LNCaP clone FGC (cell line): Measurements from ENCODE around the gene COBLL1.

Source experiments
- DNase-seq: peaks from one replicate; pipeline ENCODE4 v3.0.0-alpha.2; 2011; ENCODE audit warnings: low read depth
- H3K4me3 ChIP-seq: 2 replicates; pipeline ENCODE4 v1.5.1; 2011; ENCODE audit warnings: mild to moderate bottlenecking, low read depth, low read length, control low read depth
- TF ChIP-seq, protein P1 (sequence below): IDR thresholded peaks from 2 replicates; pipeline ENCODE4 v1.5.1; 2012; ENCODE audit warnings: mild to moderate bottlenecking; ENCODE audit not compliant: control insufficient read depth, insufficient read depth; ENCODE audit errors: extremely low read depth

COBLL1 gene

DNA sequence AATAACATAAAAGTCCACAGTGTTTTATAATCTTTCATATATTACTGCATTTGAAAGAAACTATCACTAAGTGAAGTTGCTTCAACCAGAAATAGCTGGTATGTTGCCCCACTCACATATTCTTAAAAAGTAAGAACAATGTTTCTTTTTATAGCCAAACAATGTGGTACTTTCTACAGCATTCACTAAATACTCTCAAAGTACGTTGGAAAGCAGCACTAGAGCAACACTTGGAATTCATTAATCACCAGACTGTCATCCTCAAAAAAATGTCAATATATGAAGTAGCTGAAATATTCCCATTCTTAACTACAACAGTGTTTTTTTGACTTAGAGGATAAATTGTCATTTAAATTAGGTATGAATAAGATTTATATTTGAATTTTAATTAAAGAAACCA is 32.8 kb downstream of the COBLL1 start:
- no peak for DNase-seq
- TF ChIP-seq, protein P1, sequence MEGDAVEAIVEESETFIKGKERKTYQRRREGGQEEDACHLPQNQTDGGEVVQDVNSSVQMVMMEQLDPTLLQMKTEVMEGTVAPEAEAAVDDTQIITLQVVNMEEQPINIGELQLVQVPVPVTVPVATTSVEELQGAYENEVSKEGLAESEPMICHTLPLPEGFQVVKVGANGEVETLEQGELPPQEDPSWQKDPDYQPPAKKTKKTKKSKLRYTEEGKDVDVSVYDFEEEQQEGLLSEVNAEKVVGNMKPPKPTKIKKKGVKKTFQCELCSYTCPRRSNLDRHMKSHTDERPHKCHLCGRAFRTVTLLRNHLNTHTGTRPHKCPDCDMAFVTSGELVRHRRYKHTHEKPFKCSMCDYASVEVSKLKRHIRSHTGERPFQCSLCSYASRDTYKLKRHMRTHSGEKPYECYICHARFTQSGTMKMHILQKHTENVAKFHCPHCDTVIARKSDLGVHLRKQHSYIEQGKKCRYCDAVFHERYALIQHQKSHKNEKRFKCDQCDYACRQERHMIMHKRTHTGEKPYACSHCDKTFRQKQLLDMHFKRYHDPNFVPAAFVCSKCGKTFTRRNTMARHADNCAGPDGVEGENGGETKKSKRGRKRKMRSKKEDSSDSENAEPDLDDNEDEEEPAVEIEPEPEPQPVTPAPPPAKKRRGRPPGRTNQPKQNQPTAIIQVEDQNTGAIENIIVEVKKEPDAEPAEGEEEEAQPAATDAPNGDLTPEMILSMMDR: no peak

DNA sequence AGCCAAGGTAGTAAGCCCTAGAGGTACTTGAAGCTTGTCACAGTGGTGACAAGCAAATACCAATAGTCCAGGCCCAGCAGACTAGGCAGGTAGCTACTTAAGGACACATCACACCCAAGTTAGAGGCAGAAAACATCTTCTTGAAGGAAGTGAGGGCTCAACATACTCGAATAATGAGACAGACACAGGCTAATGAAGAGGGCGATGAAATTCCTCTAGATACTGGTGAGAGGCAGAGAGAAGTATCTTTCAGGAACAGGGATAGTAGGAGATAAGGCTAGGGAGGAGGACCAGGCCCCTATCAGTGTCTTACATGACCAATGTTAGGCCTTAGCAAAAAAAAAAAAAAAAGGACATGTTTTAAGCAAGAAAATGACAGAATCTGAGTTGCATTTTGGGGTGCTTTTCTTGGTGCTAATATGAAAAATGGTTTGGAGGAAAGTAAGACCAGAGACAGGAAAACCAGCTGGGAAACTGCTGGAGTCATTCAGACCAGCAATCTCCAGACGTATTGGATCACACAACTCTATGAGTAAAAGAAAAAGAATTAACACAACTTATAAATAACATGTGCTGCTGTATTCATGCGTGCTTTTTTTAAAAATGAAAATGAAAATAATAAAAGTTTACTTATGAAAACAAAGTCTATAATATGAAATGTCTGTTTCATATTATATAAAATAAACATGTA is 37.7 kb downstream of the COBLL1 start:
- no peak for DNase-seq
- no peak overlapping the region for H3K4me3 ChIP-seq
- TF ChIP-seq, protein P1: no peak

More for the DNA sequence above, 32.8 kb downstream of the COBLL1 start:
- H3K4me3 ChIP-seq: no peak overlapping the region

GRCh38 chr2:164802095-164802707 is 39.4 kb downstream of the COBLL1 start:
- TF ChIP-seq, protein P1: no peak
- H3K4me3 ChIP-seq: no peak overlapping the region
- DNase-seq: no peak

DNA sequence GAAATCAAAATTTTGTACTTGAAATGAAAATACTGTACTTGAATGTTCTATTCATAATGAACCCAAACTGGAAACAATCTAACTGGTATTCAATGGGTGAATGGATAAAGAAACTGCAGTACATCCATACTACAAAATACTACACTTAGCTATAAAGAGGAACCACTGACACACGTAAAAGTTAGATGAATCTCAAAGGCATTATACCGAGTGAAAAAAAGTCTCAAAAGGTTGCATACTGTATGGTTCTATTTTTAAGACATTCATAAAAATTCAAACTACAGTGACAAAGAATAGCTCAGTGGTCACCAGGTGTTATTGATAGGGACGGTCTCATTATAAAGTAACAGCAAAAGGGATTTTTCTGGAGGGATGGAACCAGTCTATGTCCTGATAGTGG is 41.1 kb downstream of the COBLL1 start:
- H3K4me3 ChIP-seq: no peak overlapping the region
- TF ChIP-seq, protein P1: no peak

DNA sequence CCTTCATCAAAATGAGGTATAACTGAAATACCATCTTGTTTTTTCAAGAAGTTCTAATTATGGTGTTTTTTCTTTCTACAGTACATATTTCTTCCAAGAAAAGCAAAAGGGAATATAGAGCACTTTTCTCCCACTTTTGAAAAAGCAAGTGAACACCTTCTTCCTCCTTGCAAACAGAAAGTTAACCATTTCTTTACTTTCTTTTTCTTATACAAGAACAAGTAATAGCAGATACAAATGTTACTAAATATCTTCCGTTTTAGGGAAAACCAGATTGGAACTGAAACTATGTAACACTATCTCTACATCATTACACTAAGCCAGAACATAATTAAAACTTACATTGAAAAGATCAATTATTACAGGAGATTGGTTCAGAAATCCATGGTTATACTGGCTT is 44.0 kb downstream of the COBLL1 start:
- TF ChIP-seq, protein P1: no peak
- DNase-seq: no peak
- no peak overlapping the region for H3K4me3 ChIP-seq

More for the DNA sequence above, 41.1 kb downstream of the COBLL1 start:
- no peak for DNase-seq

DNA sequence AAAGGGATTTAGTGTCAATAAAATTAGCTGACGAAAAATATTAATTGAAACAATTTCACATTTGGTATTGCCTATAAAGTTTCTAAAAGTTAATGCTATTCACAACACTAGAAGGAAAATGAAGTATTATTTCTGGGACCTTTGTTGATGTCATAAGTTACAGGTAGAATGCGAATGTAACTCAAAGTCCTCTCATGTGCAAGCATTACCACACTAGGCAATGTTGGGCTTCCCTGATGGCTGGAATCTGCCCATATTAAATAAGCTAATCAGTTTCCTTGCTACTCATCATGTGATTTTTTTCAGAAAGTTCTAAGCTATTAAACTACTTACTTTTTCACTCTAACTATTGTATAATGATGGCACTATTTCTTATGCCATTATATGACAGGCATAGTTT is 44.6 kb downstream of the COBLL1 start:
- TF ChIP-seq, protein P1: no peak
- H3K4me3 ChIP-seq: no peak overlapping the region
- DNase-seq: no peak
